GM19468 (cell line): ENCODE data around the gene NODAL.

Experiments
- ATAC-seq: cut with Tn5 transposase; IDR thresholded peaks from one replicate; pipeline ENCODE4 v1.9.1; 2021; ENCODE audit warnings: mild to moderate bottlenecking, moderate library complexity, moderate number of reproducible peaks; ENCODE audit not compliant: unreplicated experiment; ENCODE audit errors: extremely low read depth

NODAL gene

GRCh38 chr10:70435241-70436085 is 6.0 kb downstream of the NODAL start:
- ATAC-seq, result no peak

- ATAC-seq, result no peak
Observed at GRCh38 chr10:70433581-70434280, 7.8 kb downstream of the NODAL start.

- no peak for ATAC-seq
Observed at GRCh38 chr10:70432561-70433263, 8.8 kb downstream of the NODAL start.

GRCh38 chr10:70432101-70432500 is 9.4 kb downstream of the NODAL start:
- ATAC-seq, result no peak

GRCh38 chr10:70430493-70431445 is 10.7 kb downstream of the NODAL start:
- no peak for ATAC-seq

GRCh38 chr10:70426823-70427222 is 14.7 kb downstream of the NODAL start:
- ATAC-seq, result no peak

GRCh38 chr10:70425096-70425495 is 16.4 kb downstream of the NODAL start:
- no peak for ATAC-seq

GRCh38 chr10:70424320-70424719 is 17.2 kb downstream of the NODAL start:
- ATAC-seq, result no peak

GRCh38 chr10:70418713-70419112 is 22.8 kb downstream of the NODAL start:
- ATAC-seq, result no peak

- no peak for ATAC-seq
Observed at GRCh38 chr10:70418229-70418628, 23.3 kb downstream of the NODAL start.

GRCh38 chr10:70417568-70417967 is 23.9 kb downstream of the NODAL start:
- no peak for ATAC-seq

GRCh38 chr10:70412356-70412755 is 29.1 kb downstream of the NODAL start:
- no peak for ATAC-seq

- no peak for ATAC-seq
Observed at GRCh38 chr10:70410608-70411007, 30.9 kb downstream of the NODAL start.

GRCh38 chr10:70409772-70410171 is 31.7 kb downstream of the NODAL start:
- no peak for ATAC-seq

- ATAC-seq, result no peak
Observed at GRCh38 chr10:70405037-70405824, 36.2 kb downstream of the NODAL start.

- ATAC-seq, result no peak
Observed at GRCh38 chr10:70404787-70405036, 36.8 kb downstream of the NODAL start.

GRCh38 chr10:70404036-70404786 is 37.3 kb downstream of the NODAL start, which contains the start of gene EIF4EBP2:
EIF4EBP2 (plus strand) TSS chr10:70404145; CDS start chr10:70404402, 257 bp downstream.
- peak; percentile 49 for ATAC-seq

- no peak for ATAC-seq
Observed at GRCh38 chr10:70403483-70404035, 37.9 kb downstream of the NODAL start.
